Stimulated activated naive CD8-positive, alpha-beta T cell treated with anti-CD3 and anti-CD28 coated beads, Interleukin-15, Interleukin-2, amounts not matched to agents 100 U/mL and 50 U/mL, for 24 hours (primary cell): Measurements from ENCODE around the gene SNORC.

Source experiments
- ATAC-seq: fragments of 150-1000 bp; cut with Tn5 transposase; one replicate; pipeline ENCODE4 v1.10.0; 2021
- DNase-seq: peaks from one replicate; pipeline ENCODE4 v3.0.0; 2021

The SNORC gene

DNA sequence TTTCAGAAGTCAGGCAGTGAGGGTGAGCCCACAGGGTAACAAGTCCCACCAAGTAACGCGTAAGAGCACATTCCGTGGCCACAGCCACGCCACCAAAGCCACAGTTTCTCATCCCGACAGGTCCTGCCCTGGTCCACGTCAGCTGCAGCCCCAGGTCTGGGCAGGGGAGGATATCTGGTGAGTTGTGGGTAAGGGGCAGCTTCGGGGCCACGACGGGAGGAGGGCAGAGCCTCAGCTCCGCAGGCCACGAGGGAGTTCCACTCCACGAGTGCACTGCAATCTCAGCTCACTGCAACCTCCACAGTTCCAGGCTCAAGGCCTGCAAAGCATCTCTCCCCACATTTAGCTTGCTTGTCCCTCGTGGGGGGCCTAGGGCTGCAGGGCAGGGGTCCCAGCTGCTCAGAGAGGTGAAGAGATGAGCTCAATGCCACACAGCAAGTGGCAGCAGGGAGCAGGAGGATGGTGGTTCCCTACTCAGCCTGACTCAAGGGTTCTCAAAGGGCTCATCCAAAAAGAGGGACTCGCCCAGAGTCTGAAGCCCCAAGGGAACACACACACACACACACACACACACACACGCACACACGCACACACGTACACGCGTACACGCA, 12.5 kb downstream of the SNORC start:
- no peak for ATAC-seq
- no peak for DNase-seq

DNA sequence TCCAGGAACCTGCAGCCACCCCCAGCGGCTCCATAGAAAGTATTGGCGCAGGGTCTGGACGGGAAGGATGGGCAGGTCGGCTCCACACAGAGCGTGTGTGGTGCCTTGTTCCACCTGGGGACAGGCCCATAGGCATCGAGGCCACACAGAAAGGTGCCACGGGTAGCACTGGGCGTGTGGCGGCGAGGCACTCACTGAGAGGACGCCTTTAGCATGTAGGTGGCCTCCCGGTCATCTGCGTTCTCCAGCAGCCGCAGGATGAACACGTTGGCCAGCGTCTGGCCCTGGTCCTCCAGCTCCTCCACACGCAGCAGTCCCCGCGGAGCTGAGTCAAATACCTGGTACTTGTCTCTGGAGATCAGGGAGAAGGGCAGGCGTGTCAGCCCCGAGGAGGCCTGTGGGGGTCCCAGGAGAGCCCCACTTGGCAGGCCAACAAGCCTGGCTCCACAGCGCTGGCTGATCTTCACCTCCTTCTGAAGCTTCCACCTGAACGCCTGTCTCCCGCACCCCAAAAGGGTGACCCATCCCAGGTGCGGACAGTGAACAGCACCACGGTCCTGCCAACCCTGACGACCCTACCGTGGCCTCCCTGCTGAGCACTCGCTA, 13.2 kb downstream of the SNORC start:
- DNase-seq (no peak), ATAC-seq (no peak)

DNA sequence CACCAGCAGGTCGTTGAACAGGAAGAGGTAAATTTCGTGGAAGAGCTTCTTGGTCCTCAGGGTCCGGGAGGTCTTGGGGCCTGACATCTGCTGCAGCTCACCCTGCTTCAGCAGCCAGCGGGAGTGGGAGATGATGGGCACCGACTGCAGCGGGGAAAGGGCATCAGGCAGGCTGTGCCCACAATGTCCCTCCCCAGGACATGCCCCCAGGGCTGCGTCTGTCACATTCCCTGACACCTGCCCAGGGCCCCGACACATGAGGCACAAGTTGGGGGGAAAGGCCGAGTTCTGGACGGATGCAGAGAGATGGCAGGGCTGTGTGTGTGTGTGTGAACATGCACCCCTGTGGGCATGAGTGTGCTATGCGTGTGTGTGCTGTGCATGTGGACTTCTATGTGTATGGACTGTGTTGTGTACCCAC, 13.9 kb downstream of the SNORC start:
- no peak for ATAC-seq

DNA sequence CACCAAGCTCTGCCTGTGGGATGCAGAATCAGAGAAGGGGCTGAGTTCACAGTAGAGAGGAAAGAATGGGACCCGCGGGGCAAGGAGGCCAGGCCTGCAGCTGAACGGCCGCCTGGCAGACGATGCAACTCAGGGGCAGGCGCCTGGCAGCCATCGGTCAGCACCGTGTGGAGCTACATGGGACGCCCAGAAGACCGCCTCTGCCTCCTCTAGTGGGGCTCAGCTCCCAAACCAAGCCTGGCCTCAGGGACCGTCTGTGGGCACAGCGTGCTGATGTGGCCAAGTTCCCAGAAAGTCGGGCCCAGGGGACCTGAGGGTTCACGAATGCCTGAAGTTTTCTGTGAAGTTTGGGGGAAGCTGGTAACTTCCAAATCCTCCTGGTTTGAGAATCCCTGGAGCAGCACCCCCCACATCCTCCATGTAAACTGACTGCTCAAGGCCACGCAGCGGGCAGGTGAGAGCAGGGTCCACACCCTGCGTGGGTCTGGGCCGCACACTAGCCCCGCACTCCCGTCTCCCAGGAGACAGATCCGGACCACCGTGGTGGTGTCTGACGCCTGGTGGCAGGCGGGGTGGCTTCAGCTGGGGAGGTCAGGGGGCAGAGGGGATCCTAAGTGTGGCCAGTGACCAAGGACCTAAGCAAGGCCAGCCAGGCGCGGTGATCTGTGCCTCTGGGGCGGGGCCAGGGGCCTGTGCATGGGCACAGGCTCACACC, 14.6 kb downstream of the SNORC start:
- ATAC-seq = no peak

More for the DNA sequence above, 13.9 kb downstream of the SNORC start:
- DNase-seq = no peak

DNA sequence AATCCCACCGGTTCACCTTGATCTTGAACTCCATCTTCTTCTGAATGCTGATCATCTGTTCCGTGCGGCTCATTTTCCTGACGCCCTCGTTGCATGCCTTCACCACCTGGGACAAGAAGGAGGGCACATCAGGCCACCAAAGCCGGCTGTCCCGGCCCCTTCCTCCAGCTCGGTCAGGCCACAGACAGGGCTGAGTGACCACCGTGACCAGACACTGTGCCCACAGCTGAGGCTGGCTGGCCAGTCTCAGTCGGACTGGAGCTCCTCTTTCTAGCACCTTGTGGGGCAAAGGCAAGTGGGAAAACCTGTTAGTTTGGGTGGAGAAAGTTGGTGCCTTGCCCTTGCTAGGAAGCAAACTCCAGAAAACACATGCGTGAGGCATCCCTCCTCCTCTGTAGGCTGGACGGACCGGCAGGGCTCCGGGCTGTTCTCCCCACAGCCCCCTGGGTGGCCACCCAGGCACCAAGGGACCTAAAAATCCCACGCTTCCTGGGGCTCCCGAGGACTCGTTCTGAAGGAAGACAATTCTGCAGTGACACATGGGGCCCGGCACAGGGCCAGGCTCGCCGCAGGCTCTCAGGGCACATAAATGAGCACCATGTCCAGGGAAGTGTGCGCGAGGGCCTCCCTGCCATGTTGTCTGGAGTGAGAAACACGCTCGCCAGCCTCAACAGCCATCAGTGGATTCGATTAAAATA, 15.3 kb downstream of the SNORC start:
- ATAC-seq (no peak), DNase-seq (no peak)

More for the DNA sequence above, 14.6 kb downstream of the SNORC start:
- DNase-seq = no peak

DNA sequence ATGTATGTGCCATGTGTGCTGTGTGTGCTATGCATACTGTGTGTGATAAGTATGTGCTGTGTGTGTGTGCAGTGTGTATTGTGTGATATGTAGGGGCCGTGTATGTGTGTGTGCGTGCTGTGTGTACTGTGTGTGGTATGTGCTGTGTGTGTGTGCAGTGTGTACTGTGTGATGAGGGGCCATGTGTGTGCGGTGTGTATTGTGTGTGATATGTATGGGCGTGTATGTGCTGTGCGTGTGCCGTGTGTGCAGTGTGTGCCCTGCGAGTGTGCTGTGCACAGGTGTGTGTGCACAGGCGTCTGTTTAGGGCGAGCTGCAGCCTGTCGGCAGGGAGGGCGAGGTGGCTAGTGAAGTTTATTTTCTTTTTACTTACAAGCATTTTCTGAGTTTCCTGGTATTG, 16.1 kb downstream of the SNORC start:
- DNase-seq (no peak), ATAC-seq (no peak)

DNA sequence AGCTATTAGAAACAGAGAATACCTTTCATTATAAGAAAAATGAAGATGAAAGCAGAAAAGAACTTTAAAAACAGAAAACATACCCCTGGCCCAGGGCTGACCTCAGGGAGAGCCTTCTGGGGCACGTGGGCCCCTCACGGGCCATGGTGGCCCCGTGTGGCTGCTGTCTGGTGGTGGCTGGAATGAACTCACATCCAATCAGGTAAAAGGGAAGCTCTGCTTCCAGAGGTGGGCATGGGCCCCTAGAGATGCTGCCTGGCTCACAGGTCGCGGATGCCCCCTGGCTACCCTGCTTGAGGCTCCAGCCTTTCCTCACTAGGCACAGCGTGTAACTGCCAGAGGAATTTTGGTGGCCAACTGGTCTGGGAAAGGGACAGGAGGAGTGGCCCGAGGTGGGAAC, 16.6 kb downstream of the SNORC start:
- no peak for ATAC-seq
- no peak for DNase-seq

DNA sequence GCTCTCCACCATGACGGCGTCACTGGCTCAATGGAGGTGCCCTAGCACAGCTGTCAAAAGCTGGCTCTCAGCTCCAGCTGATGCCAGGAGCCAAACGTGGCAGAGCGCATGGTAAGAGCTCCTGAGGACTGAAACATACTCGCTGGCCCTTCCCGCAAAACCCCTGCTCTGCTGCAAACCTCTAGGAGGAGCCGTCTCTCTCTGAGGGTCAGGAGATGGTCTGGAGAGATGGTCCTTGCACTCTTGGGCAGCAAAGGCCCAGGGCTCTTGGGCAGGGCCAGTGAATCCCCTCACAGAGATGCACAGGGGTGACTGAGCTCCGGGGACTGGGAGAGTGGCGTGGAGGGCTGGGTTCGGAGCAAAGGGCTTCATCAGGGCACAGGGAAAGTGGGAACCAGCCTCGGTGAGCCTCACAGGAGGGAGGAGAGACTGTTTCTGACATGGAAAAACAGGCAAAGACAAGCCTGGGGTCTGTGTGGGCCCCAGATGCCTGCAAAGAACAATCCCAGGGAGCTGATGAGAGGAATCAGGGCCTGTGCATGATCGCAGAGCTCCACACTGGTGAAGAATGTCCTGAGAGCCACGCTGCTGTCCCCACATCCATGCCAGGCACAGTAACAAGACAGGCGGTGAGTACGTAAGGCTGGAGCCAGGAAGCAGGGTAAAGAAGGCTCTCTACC, 17.2 kb downstream of the SNORC start:
- DNase-seq (no peak), ATAC-seq (no peak)

DNA sequence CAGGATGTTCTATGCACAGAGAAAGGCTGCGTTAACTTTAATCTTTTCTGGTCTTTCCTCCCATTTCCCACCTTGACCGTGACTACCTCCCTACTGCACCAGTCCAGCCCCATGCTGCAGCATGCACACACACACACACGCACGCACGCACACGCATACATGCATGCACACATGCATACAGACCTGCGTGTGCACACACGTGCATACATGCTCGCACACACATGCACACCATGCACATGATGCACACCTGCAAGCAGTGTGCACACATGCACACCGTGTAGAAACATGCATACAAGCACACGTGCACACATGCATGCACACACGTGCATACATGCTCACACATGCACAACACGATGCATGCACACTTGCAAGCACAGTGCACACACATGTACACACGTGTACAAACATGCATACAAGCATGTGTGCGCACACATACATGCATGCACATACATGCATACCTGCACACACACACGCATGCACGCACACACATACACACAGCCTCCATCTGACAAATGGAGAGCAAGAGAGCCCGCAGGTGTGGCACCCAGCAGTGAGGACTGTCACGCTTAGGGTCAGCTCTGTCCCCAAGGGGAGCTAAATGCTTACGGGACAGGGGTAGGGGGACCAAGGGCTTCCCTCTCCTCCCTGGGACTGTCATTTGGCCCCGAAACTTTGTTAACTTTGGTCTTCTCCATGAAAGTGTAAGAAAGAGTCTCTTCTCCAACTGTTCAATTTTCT, 18.2 kb downstream of the SNORC start:
- ATAC-seq (no peak), DNase-seq (no peak)

DNA sequence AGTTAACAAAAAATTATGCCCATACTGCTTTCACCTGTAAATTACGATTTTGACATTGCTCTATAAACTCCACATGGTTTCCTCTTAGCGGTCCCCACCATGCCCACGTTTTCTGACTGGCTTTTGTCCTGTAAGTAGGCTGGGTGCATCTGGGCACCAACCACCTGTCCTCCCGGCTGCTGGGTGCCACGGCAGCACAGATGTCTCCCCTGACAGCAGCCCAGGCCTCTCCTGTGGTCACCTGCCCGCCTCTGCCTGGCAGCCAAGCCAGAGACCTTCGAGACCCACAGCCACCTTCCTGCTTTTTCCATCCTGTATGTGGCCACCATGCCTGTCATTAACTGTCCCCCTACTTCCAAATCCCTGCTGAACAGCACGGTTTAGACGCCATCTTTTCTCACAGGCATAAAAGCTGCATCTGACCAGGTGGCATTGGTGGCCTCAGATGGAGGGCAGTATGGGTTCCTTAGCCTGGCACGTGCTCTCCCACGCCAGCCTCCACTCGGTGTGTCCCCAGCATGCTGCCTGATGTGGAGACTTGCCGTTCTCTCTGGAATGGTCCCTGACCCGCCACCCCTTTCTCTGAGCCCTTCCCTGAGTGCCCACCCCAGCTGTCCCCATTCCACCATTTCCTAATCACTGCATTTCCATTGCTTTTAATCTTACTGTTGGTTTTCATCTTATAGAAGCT, 18.9 kb downstream of the SNORC start:
- ATAC-seq (no peak), DNase-seq (no peak)

DNA sequence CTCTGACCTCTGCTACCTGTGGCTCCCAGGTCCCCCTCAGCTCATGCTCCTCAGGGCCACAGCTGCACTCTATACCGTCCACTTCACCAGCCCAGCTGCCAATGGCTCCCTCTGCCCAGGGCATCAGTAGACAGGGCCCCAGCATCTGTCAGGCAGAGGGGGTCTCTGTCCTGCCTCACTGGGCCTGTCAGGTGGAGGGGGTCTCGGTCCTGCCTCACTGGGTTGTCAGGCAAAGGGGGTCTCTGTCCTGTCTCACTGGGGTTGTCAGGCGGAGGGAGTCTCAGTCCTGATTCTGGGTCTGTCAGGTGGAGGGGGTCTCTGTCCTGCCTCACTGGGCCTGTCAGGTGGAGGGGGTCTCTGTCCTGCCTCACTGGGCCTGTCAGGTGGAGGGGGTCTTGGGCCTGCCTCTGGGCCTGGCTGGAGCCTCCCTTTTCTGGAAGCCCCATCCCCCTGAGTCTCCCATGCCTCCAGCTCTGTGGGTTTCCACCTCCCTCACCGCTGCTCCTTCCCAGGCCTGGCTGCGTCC, 19.9 kb downstream of the SNORC start:
- ATAC-seq (no peak), DNase-seq (no peak)

DNA sequence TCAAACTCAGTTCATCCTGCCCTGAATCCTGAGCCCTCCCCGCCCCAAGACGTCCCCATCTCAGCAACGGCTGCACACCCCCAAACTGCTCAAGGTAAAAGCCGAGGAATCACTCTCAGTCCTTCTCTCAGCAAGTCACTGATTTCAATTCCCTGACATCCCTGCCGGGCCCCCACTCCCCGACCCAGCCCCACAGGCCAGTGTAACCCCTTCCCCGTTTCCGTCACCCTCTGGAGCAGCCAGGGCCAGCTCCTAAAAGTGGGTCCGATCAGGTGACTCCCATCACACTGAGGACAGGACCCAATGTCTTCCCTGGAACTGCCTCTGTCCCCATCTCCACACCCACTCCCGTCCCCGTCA, 20.5 kb downstream of the SNORC start:
- ATAC-seq (no peak), DNase-seq (no peak)

DNA sequence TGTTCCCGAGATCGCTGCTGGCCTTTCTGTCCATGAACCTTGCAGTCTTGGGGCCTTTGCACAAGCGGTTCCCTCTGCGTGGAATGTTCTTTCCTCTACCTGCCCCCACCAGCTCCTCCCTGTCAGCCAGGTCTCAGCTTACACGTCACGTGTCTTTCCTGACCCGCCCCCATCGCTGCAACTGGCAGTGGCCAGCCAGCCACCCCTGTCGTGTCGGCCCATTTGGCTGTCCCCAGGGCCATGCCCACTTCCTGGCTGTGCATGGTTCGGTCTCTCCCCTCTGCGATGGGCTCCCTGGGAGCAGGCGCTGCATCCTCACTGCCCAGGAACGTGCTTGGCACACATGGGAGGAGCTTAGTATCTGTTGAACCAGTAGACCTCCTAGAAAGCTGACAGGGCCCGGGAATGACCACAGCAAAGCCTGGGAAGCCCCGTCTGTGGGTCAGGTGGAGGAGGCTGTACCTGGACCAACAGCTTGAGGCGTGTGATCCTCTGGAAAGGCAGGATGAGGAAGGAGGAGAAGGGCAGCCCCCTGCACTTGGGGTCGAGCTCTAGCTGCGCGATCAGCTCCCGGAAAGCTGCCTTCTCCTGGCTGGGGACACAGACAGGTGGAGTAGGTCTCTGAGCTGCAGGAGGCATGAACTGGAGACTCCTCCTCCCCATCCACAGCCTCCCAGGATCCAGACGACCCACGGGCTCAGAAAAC, 21.0 kb downstream of the SNORC start:
- no peak for DNase-seq
- ATAC-seq = no peak

DNA sequence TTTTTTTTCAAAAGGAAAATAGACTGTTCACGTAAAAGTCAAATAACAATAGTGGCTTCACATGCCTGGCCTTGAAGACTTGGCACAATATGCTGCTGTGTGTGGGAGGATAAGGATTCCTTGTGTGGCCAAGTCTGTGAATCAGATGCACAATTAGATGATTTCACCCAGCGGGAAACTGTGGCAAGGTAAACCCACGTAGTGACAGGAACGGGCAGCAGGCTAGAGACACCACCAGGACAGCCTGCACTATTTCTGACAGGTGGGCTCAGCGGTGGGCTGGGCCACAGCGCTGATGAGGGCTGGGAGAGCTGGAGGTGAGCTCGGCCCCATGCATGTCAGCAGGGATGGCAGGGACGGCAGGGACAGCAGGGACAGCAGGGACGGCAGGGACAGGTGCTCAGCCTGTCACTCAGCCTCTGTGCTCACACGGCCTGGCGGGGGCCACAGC, 21.6 kb downstream of the SNORC start:
- ATAC-seq (no peak), DNase-seq (no peak)

DNA sequence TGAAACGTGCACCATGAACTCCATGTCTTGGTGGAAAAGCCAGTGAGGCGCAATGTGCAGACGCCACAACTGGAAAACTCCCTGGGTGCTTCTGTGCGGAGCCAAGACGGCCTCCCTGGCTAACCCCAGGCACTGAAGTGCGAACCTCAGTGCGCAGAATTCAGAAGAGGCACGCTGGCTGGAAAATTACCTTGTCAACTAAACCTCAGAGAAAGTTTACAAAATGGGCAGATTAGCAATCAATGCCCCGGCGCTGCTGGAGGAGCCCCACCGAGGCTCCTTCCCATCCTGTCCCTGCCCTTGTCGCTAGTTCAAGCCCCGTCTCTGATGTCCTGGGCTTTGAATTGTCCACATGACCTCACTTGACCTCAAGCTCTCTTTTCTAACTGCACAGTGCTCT, 22.2 kb downstream of the SNORC start:
- ATAC-seq (no peak), DNase-seq (no peak)

DNA sequence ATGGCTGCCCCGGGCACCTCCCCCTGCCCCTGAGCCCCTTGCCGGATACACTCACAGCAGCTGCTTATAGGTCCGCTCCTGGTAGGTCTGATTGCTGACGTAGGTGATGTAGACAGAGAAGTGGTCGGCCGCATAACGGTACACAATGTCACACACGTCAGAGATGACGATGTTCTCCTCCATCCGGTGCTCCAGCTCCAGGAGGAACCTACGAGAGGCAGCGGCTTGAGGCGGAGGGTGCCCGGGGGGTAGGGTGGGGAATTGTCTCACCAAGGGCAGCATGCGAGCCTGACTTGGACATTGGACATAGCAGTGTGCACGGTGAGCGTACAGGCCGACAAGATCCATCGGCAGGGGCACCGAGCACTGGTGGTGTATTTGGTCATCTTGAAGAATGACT, 22.8 kb downstream of the SNORC start:
- ATAC-seq = no peak
- no peak for DNase-seq

DNA sequence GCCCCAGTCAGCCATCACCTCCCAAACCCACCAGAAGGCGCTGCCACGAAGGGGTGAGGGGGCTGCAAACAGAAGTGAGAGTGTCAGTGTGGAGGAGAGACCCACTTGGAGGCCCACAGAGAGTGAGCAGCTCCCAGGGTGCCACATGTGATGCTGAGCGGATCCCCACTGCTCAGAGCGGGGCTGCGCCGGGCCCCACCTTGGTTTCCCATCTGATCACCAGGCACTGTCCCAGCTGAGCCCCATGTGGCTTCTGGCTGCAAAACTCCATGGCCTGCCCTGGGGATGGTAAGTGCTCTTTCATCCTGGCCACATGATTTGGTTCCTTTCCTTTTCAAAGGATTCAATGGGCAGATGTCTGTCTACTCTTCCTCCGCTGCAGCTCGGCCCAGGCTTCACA, 23.8 kb downstream of the SNORC start:
- ATAC-seq = no peak
- no peak for DNase-seq

DNA sequence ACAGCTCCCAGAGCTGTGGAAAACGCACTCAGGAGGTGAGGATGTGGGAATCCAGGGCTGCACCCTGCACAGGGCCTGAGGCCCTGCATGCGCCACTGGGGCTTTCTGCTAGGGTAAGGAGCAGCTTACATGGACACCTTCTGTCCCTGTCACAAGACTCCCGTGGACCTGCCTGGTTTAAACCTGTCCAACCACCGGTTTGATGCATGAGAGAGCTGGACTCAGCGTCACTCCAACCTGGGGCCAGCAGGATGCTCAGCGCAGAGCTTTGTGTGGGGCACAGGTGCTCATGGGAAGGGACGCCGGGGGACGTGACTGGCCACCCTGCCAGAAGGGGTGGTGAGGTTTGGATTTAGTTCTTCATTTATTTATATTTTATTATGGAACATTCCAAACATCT, 24.2 kb downstream of the SNORC start:
- no peak for DNase-seq
- no peak for ATAC-seq

DNA sequence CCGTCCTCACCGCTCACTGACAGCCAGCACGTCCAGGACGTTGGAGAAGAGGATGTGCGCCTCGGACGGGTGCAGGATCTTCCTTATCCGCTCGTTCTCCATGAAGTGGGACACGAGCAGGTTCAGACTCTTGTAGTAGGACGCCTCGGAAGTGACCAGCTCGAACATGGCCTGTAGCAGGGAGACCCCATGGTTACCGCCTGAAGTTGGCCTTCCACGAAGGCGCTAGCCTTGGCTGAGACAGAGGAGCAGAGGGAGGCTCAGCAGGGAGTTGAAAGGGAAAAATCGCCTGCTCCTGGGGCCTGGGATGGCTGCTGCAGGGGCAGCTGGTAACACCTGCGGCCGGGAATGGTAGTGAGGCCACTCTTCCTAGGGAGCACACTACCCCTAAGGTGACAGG, 24.7 kb downstream of the SNORC start:
- DNase-seq = no peak
- no peak for ATAC-seq

DNA sequence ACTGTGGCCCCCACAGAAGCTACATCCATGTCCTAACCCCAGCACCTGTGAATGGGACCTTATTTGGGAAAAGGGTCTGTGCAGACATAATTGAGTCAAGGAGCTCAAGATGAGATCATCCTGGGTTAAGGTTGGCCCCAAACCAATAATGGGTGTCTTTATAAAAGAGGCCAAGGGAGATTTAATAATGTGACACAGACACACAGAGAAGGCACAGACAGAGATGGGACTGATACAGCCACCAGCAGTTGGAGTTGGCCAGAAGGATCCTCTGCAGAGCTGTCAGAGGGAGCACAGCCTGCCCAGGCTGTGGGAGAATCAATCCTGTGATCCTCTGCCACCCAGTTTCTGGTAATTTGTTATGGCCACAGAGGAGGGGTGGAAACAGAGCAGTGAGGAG, 26.0 kb downstream of the SNORC start:
- ATAC-seq = no peak

More for the DNA sequence above, 26.0 kb downstream of the SNORC start:
- DNase-seq = no peak
